Transverse colon (tissue), 4 donors: Measurements from ENCODE around the gene YPEL2. TPM values are rescaled to one million over a fixed set of nuclear protein-coding genes. Genes with fewer than 3 reads are reported as not detected.

ENCODE experiments used
- DNase-seq: peaks from one replicate; pipeline ENCODE4 v3.0.0-alpha.2; 2019
- H3K27ac ChIP-seq, 4 donors: fragments of 200-600 bp; sonication (generic); 2 replicates each; pipeline ENCODE4 v1.5.1; 2016 to 2018; ENCODE audit warnings: inconsistent platforms in 4 of 4
- H3K27me3 ChIP-seq: fragments of 200-600 bp; sonication (generic); 2 replicates; pipeline ENCODE4 v1.5.1; 2017; ENCODE audit warnings: inconsistent platforms
- H3K36me3 ChIP-seq, 4 donors: fragments of 200-600 bp; sonication (generic); 2 replicates each; pipeline ENCODE4 v1.5.1; 2017 to 2019; ENCODE audit warnings: inconsistent platforms in 4 of 4
- H3K4me1 ChIP-seq, 4 donors: fragments of 200-600 bp; sonication (generic); 2 replicates each; pipeline ENCODE4 v1.5.1; 2017 to 2020; ENCODE audit warnings: inconsistent platforms in 4 of 4
- H3K4me3 ChIP-seq, 4 donors: fragments of 200-600 bp; sonication (generic); 1 replicate in 1 of 4; 2 replicates in 3 of 4; pipeline versions ENCODE4 v1.5.1 to v1.6.1; 2017 to 2019; ENCODE audit warnings: inconsistent platforms in 4 of 4
- H3K9me3 ChIP-seq, 2 donors: fragments of 200-600 bp; sonication (generic); 2 replicates each; pipeline ENCODE4 v1.5.1; 2017 to 2019; ENCODE audit warnings: inconsistent platforms in 2 of 2
- CTCF ChIP-seq, 5 experiments: fragments of 200-600 bp in 3 of 5; fragments of 450-650 bp in 2 of 5; sonication (generic) in 3 of 5; IDR thresholded peaks; 1 replicate in 2 of 5; 2 replicates in 3 of 5; pipeline ENCODE4 v1.5.1; 2016 to 2017; ENCODE audit warnings: antibody characterized with exemption in 5 of 5, inconsistent platforms in 3 of 5, mild to moderate bottlenecking in 2 of 5, moderate library complexity in 1 of 5
- EP300 ChIP-seq: sonication (generic); formaldehyde crosslinking; IDR thresholded peaks from one replicate; pipeline ENCODE4 v1.6.1; 2017; ENCODE audit warnings: antibody characterized with exemption, low read depth
- POLR2A ChIP-seq: fragments of 450-650 bp; IDR thresholded peaks from one replicate; pipeline ENCODE4 v1.6.1; 2016; ENCODE audit warnings: antibody characterized with exemption, mild to moderate bottlenecking, moderate library complexity
- POLR2AphosphoS5 ChIP-seq, 3 donors: sonication (generic); formaldehyde crosslinking; IDR thresholded peaks; one replicate each; pipeline ENCODE4 v1.6.1; 2016; ENCODE audit warnings: antibody characterized with exemption in 3 of 3
- WGBS, 2 donors: methylation state at CpG; one replicate each; pipeline ENCODE4 v1.1.5; 2018; ENCODE audit warnings: low coverage in 1 of 2; 5-methylcytosine and 5-hydroxymethylcytosine counted together
- in situ Hi-C, 4 donors: fragments of 200-750 bp; cut with MboI; loops; one replicate each; pipeline versions ENCODE4 v1.15.0 to v1.15.1; 2017; ENCODE audit warnings: low sequenced_read_pairs in 3 of 4, low pct_ligation_motif_present in 1 of 4, low pct_unique_long_range_greater_than_20kb in 1 of 4
- intact Hi-C: fragments of 100-400 bp; cut with DNase I; formaldehyde crosslinking; loops from one replicate; pipeline ENCODE4 v1.15.1; 2023; ENCODE audit warnings: low total_unique reads
- total RNA-seq, 4 donors: library from RNA; depleted of rRNA; stranded (reverse); fragments of >200 nt; gene quantifications; one replicate each; pipeline ENCODE4 v1.1.0, GENCODE V29; 2016

Gene YPEL2
- total RNA-seq, 4 donors from 2014 or later = 24.7 to 45.0 (median 32.8) TPM

- TF ChIP-seq POLR2A = peak; percentile 26
- TF ChIP-seq EP300 = no peak
- TF ChIP-seq CTCF (IDR thresholded peaks at IDR 0.05) = no peak
- peak in 2 of 3 donors; percentile 23 to 62 for TF ChIP-seq POLR2AphosphoS5 (IDR thresholded peaks at IDR 0.05)
- peaks cover 25 to 69% (median 45%) of the 10 kb centered on the region in 4 donors for H3K4me1 ChIP-seq
- peak overlapping the region; percentile 92 to 98 (median 96) for H3K27ac ChIP-seq
- peak overlapping the region; percentile 89 to 97 (median 95) for H3K4me3 ChIP-seq
- in situ Hi-C loops = no loop called here
- DNase-seq = peak; percentile 51
- no peaks in the 10 kb centered on the region for H3K36me3 ChIP-seq
- intact Hi-C loops = loop anchor here (5.0 kb wide), 2 partner anchors 40 to 105 kb away; no protein-coding TSS in a partner anchor
- no peaks in the 10 kb centered on the region for H3K9me3 ChIP-seq
- WGBS, 2 donors = 1% methylated on average over 63 of the region's 90 CpGs; no CpG with 5 or more reads in 1 of the 2 donors
- H3K27me3 ChIP-seq = no peaks in the 10 kb centered on the region
Observed at GRCh38 chr17:59331929-59332748, 684 bp downstream of the YPEL2 start.

- Histone ChIP-seq H3K36me3 (no peaks in the 10 kb centered on the region), H3K27ac (peak overlapping the region; percentile 92 to 98 (median 96)), H3K9me3 (no peaks in the 10 kb centered on the region), H3K4me3 (peak overlapping the region; percentile 89 to 97 (median 95)), H3K4me1 (peaks cover 25 to 64% (median 43%) of the 10 kb centered on the region in 4 donors), H3K27me3 (no peaks in the 10 kb centered on the region)
- intact Hi-C loops (loop anchor here (5.0 kb wide), 2 partner anchors 39 to 104 kb away; no protein-coding TSS in a partner anchor), in situ Hi-C loops (no loop called here)
- peak; percentile 35 for DNase-seq
- TF ChIP-seq EP300 (no peak), POLR2A (no peak), CTCF (IDR thresholded peaks at IDR 0.05) (no peak), POLR2AphosphoS5 (IDR thresholded peaks at IDR 0.05) (peak; percentile 26 to 46 (median 35))
- WGBS, 2 donors = 22 to 32% methylated on average over 5 to 14 of the region's 14 CpGs
Observed at GRCh38 chr17:59332749-59333377, 1.4 kb downstream of the YPEL2 start.

GRCh38 chr17:59333836-59334235, 2.4 kb downstream of the YPEL2 start:
- peaks cover 25 to 63% (median 37%) of the 10 kb centered on the region in 4 donors for H3K4me1 ChIP-seq
- no peak for DNase-seq
- WGBS, 2 donors = 93% methylated on average over 2 of the region's 2 CpGs; no CpG with 5 or more reads in 1 of the 2 donors
- no peaks in the 10 kb centered on the region for H3K36me3 ChIP-seq
- no peak for TF ChIP-seq EP300
- TF ChIP-seq POLR2AphosphoS5 (IDR thresholded peaks at IDR 0.05) = no peak
- TF ChIP-seq POLR2A = no peak
- no peak for TF ChIP-seq CTCF (IDR thresholded peaks at IDR 0.05)
- no peaks in the 10 kb centered on the region for H3K9me3 ChIP-seq
- H3K27me3 ChIP-seq = no peaks in the 10 kb centered on the region
- peak overlapping the region in 1 of 4 donors; percentile 89 for H3K4me3 ChIP-seq
- intact Hi-C loops = loop anchor here (5.0 kb wide), 2 partner anchors 38 to 103 kb away; no protein-coding TSS in a partner anchor
- in situ Hi-C loops = no loop called here
- peak overlapping the region in 1 of 4 donors; percentile 98 for H3K27ac ChIP-seq

GRCh38 chr17:59335685-59336084, 4.2 kb downstream of the YPEL2 start:
- intact Hi-C loops = no loop called here
- WGBS, 2 donors = 89 to 90% methylated on average over 7 to 10 of the region's 10 CpGs
- in situ Hi-C loops = no loop called here

More at GRCh38 chr17:59335685-59336084, 4.2 kb downstream of the YPEL2 start:
- no peak for DNase-seq
- Histone ChIP-seq H3K4me3 (no peak overlapping the region), H3K27ac (no peak overlapping the region), H3K9me3 (no peaks in the 10 kb centered on the region), H3K36me3 (no peaks in the 10 kb centered on the region), H3K27me3 (no peaks in the 10 kb centered on the region), H3K4me1 (peaks cover 11 to 52% (median 19%) of the 10 kb centered on the region in 4 donors)
- TF ChIP-seq POLR2A (no peak), POLR2AphosphoS5 (IDR thresholded peaks at IDR 0.05) (no peak), EP300 (no peak), CTCF (IDR thresholded peaks at IDR 0.05) (no peak)
